HG03432 (cell line): ENCODE results near the gene FOXF2.
"Not testable (repeated sequence)": the region's sequence is repeated elsewhere in the genome, so short reads cannot be mapped to it uniquely, and the experiment has no call there.

Experiments used
- ATAC-seq: cut with Tn5 transposase; IDR thresholded peaks from one replicate; pipeline ENCODE4 v1.9.1; 2021; ENCODE audit warnings: mild to moderate bottlenecking, moderate library complexity; ENCODE audit not compliant: unreplicated experiment

The FOXF2 gene

DNA sequence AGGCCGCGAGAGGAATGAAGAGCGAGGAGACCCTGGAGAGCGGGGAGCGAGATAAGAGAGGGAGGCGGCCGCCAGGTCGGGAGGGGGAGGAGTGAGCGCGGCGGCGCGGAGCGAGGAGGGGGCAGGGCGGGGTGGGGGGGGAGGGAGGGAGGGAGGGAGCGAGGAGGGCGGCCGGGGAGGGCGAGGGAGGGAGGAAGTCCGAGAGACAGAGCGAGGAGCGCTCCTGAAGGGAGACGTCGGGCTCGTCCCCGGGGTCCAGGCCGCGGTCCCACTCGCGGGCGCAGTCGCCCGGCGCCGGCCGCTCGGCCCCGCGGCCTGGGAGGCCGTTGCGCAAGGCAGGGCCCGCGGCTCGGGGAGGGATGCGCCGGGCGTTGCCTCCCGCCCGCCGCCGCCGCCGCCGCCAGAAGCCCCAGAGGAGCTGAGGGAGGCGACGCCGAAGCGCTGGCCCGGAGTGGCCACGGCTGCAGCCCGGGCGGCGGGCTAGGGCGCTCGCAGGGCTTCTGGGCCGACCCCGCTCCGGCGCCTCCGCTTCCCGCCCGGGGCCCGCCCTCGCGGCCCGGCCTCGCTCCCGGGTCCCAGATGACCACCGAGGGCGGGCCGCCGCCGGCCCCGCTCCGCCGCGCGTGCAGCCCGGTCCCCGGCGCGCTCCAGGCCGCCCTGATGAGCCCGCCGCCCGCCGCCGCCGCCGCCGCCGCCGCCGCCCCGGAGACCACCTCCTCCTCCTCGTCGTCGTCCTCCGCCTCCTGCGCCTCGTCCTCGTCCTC lies at the start of gene FOXF2:
TSS of gene FOXF2 (plus strand) at position 208 of the 764 bp plus-strand sequence. CDS start at position 580, 372 bp downstream.
- no peak for ATAC-seq

DNA sequence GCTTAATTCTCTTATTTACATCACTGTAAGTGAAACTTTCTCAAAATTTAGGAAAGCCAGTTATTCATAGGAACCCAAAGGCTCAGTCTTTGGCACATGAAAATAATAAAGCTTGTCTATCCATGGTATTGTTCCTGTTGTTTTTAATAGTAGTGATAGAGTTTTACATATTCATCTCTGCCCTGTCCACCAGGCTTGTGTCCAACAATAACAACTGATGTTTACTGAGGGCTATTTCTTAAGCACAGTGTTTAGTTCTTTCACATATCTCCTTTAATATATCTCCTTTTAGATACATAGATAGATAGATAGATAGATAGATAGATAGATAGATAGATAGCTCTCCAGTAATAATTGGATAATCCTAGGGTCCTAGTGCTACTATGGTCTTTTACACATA lies 43.3 kb upstream of the FOXF2 start:
- ATAC-seq: no peak

DNA sequence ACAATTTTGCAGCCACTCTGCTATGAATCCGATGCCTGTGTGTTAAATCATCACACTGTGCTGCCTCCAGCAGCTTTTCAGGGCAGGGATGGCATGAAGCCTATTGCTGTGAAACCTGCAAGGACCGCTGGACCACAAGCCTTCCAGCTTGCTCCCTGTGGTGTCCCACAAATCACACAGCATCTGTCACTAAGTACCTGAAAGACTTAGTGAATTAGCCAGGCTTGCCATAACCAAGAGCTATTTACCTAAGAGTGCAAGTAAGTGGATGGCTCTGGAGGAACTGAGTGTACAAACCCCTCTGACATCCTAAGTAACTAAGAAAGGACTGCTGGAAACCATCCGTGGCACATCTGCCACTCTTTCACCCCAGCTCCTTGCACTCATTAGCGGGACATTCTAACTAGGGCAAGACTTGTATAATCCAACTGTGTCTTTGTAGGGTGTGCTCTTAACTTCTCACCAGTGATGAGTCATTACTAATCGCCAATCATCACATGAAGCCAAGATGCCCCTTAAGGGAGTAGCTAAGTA lies 42.8 kb upstream of the FOXF2 start:
- no peak for ATAC-seq

DNA sequence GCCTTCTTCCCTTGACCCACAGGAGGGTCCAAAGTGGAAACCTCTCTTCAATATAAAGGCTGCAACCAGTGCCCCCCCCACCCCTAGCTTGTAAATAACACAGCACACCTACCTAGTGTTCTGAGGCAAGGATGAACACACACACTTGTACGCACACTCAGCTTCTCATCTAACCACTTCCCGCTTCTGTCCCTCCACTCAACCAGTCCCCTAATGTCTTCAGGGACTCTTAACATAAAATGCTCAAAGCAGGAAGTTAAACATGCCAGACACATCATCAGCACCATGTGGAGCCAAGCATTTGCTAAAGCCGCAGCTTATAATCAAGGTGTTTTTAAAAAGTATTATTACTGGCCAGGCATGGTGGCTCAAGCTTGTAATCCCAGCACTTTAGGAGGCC lies 42.2 kb upstream of the FOXF2 start:
- ATAC-seq: no peak

DNA sequence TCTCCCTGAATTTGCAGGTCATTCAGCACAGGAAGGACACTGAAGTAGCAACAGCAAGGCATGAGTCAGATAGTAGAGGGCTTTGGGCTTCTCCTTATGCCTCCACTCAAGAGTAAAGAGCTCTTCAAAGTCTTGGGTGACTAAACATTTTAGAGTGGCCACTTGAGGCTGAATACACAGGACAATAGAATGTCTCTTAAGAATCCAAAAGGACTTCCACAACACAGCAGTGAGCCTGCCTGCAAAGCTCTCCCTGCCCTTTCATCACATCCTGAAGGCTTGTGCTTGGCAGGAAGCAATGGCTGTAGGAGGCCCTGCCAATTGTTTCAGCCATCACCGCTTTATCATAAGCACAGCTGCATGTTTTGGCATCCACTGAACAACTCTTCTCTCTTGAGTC lies 40.7 kb upstream of the FOXF2 start:
- ATAC-seq: no peak

DNA sequence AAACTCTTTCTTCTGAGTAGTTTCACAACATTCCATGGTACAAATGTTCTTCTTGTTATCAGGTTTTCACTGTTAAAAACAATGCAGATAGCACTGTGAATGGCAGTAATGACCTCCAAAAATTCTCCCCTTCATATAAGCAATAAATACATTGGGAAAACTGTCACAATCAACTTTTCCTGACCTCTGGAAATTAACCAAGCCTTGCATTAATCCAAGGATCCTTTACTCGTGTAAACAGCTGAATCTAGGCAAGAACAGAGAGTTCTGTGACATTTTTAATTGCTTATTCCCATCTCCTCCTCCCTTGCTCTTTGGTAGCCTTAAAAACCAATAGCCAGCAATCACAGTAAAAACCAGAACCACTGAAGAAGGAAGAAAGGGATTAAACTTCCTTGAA lies 39.7 kb upstream of the FOXF2 start:
- ATAC-seq: no peak

DNA sequence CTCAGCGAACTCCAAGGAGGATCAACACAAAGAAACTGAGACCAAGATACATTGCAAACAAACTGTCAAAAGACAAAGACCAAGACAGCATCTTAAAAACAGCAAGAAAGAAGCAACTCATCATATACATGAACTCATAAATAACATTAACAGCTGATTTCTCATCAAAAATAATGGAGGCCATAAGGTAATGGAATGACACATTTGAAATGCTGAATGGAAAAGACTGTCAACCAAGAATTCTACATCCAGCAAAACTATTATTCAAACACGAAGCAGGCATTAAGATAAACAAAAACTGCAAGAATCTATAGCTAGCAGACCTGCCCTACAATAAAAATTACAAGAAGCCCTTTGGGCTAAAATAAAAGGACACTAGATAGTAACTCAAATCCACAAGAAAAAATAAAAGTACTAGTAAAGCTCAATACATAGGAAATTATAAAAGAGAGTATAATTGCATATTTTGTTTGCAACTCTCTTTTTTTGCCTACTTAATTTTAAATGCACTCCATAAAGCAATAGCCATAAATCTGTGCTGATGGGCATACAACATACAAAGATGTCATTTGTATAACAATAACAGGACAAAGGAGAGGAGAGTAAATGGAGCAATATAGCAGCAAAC lies 37.9 kb upstream of the FOXF2 start:
- no peak for ATAC-seq

DNA sequence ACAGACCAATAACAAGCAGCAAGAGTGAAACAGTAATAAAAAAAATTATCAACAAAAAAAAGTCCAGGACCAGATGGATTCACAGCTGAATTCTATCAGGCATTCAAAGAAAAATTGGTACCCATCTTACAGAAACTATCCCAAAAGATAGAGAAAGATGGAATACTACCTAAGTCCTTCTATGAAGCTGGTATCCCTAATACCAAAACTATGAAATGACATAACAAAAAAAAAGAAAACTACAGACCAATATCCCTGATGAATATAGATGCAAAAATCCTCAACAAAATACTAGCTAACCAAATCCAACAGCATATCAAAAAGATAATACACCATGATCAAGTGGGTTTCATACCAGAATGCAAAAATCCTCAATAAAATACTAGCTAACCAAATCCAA lies 34.3 kb upstream of the FOXF2 start:
- not testable (repeated sequence) for ATAC-seq

DNA sequence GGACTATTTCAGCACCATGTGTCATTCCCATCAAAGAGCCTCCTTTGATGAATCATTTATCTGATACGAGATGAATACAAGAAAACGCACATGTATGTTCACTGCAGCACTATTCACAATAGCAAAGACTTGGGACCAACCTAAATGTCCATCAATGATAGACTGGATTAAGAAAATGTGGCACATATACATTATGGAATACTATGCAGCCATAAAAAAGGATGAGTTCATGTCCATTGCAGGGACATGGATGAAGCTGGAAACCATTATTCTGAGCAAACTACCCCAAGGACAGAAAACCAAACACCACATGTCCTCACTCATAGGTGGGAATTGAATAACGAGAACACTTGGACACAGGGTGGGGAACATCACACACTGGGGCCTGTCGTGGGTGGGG lies 27.7 kb upstream of the FOXF2 start:
- ATAC-seq: not testable (repeated sequence)

DNA sequence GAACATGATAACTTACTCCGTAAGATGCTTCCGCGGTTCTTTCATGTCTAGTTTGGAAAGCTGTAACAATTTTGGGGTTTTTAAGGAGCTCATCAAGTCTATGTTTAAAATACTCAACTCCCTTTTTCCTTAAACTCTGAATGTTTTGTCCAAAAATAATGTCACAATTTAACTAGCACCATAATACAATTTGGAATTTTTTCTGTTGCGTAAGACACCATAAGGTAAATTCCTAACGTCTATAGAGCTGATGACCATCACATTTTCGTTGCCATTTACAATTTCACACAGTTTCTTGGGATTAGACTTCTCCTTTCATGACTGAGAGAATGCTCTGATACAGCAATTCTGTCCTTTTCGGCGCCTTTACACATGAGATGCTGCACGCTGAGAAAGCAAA lies 26.7 kb upstream of the FOXF2 start:
- ATAC-seq: no peak

DNA sequence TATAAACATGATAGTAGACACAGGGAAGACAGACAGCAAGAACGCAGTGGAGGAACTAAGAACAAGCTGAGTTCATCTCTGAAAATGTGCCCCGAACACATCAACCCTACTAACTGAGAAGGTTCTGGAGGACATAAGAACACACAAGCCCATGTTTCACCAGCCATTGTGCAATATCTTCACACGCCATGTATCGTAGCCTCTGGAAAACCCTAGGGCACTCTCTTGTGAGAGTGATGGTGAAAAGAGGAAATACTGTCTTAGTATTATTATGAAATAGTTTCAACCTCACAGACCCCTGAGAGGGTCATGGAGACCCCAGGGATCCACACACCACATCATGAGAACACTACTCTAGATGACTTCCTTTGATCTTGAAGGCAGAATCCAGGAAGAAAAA lies 26.1 kb upstream of the FOXF2 start:
- ATAC-seq: no peak

DNA sequence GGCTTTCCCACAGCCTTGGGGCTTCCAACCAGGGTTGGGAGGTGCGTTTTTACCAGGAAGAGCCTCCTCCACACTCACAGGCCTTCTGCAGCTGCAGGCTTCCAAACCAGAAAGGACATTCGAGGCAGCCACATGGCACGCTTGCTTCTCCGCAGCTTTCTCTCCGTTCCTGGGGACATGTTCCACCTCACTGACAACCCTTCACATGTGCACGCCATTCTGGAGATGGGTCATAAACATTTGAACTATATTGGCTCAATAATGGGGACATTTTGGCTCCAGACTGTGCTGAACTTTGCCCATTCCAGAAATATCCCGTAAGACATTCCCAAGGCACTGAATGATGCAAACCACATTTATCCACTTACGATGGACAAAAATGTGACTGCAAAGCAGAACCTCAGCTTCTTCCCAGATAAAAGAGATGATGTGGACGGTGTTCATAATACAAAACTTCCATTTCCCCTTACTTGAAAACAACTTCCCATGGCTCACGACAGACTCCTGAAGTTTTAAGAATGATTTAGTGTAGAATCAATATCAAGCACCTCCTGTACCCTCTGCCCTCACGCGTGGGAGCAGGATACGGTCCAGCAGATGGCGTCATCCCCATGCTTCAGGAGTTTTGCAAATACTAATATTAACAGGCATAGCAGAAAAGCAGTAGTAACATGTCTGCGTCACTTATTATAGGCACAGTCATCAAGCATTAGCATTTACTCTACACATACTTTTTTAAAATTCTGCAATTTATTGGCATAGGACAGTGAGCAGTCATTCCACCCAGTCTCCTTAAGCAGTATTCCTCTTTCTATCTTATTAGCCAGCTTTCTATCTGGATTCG lies 25.4 kb upstream of the FOXF2 start:
- no peak for ATAC-seq

DNA sequence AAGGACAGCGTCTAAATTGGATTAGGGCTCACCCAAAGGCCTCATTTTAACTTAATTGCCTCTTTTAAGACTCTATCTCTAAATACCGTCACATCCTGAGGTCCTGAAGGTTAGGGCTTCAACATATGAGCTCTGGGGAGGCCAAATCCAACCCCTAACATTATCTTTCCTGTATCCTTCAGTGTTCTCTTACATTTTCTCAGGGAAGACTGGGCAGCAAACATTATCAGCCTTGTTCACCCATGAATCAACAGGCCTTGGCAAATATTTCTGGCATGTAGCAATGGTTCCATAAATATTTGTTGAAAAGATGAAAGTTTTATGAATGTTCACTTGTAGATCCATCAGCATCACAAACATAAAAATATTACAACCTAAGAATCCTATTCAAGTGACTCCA lies 24.6 kb upstream of the FOXF2 start:
- ATAC-seq: no peak

DNA sequence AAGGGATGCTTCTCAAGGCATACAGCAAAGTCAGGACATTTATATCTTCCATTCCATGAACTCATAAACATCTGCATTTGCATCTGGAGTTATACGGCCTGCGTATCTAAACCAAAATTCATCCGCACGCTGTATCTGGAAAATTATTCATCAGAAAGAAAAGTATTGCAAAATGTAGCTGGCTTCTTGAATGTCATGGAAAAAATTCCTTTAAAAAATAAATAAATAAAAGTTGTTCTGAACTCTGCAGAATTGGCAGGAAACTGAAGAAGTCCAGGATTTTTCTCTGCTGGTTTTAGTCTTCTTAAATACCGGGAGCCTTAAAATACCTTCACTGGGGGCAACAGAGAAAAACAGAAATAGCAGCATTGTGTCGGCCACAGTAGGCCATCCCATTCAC lies 23.7 kb upstream of the FOXF2 start:
- no peak for ATAC-seq

DNA sequence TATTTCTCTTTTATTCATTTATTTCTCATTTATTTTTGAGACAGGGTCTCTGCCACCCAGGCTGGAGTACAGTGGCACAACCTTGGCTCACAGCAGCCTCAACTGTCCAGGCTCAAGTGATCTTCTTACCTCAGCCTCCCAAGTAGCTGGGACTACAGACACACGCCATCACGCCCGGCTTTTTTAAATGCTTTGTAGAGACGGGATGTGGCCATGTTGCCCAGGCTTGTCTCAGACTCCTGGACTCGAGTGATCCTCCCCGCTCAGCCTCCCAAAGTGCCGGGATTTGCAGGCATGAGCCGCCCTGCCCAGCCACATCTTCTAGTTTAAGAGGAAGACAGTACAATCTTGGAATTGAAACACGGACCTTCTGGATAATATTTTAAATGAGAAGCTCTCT lies 21.6 kb upstream of the FOXF2 start:
- ATAC-seq: no peak

DNA sequence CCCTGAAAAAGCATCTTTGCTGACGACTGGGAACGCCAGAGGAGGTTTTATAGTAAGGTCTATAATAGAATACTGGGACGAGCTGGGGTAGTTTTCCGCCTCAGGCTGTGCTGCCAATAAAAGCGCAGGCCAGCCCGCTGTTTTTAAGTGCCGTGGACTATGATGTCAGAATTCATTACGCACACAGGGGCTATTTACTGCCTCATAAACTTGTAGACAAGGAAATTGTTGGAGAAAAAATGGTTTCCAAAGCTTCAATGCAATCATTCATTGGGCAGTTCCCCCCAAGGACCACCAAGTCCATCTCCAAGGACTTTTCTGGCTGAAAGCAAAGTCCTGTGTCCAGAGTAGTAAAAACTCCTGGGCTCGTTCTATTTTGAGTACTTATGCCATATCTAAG lies 20.4 kb upstream of the FOXF2 start:
- ATAC-seq: no peak

DNA sequence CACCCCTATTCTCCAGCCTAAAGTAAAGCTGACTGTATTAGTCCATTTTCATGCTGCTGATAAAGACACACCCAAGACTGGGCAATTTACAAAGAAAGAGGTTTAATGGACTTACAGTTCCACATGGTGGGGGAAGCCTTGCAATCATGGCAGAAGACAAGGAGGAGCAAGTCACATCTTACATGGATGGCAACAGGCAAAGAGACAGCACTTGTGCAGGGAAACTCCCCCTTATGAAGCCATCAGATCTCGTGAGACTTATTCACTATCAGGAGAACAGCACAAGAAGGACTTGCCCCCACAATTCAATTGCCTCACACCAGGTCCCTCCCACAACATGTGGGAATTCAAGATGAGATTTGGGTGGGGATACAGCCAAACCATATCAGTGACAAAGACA lies 19.7 kb upstream of the FOXF2 start:
- not testable (repeated sequence) for ATAC-seq

DNA sequence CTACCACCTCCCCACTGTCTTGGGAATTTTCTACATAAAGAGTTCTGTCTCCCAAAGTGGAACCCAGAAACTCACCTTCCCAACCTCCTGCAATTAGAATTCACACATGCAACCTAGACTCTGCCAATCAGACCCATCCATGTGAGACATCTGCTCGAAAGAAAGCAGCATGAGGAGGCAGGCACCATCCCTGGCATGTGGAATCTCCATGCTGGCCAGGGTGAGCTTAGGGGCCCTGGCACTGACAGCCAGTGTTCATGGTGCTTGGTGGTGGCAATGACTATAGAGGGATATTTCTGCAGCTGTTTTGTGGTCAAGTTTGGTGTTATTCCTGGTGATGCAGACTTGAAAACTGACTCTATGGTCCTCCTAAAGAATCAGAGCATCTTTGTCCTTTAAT lies 17.4 kb upstream of the FOXF2 start:
- ATAC-seq: no peak

DNA sequence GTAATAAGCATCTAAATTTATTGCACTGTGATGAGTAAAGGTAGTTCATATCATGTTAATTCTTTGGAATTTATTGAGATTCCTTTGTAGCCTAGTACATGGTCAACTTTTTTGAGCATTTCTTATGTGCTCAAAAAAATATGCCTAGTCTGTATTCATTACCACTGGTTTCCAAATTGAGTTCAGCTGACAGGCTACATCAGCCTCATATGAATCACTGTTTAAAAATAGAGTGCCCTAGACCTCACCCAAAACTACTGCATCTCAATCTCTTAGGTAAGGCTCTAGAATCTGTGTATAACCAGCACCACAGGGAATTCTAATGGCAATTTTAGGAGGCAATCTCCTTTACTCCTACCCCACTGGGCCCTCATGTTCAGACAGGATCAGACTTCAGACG lies 16.7 kb upstream of the FOXF2 start:
- no peak for ATAC-seq

DNA sequence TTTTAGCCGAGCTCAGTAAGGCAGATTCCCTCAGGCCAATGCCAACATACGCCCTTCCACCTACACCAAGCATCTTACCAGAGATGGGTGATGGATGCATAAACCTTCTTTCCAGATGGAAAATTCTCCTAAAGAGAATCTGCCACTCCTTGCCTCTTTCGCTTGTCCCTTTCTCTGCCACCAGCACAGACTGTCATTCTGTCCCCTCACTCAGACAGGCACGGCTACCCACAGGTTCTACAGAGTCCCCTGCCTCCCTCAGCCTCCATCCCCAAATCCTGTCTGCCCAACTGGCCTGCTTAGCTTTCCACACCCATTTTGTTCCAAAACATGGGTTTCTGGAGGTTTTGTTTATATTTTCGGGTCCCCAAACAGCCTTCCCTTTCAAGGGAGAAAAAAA lies 12.7 kb upstream of the FOXF2 start:
- ATAC-seq: no peak

DNA sequence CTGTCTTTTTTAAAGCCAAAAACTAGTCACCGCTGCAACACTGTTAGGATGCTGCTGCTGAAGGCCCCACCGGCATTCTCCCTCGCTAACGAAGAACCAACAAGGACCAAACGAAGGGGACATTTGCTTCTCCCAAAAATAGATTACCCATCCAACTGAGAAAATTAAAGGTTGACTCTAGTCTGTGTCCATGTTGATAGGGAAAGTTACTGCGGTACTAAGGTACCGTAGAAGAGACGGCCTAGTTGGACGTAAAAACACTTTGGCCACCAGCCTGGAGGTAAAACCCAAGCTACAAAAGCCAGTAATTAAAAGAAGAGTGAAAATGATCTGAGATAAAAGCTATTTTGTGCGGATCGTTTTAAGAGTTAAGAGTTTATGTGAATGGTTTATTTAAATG lies 11.8 kb upstream of the FOXF2 start:
- no peak for ATAC-seq
